GM18517 (cell line): ENCODE data around the gene ATP8A1.
"Not testable (repeated sequence)": the region's sequence is repeated elsewhere in the genome, so short reads cannot be mapped to it uniquely, and the experiment has no call there.

Source experiments
- ATAC-seq: cut with Tn5 transposase; IDR thresholded peaks from one replicate; pipeline ENCODE4 v1.9.1; 2021; ENCODE audit warnings: mild to moderate bottlenecking, moderate library complexity; ENCODE audit not compliant: unreplicated experiment

Gene ATP8A1

GRCh38 chr4:42652529-42653231 is 4.2 kb downstream of the ATP8A1 start:
- ATAC-seq = not testable (repeated sequence)

- no peak for ATAC-seq
Observed at GRCh38 chr4:42649870-42650269, 7.0 kb downstream of the ATP8A1 start.

GRCh38 chr4:42646999-42647541 is 9.8 kb downstream of the ATP8A1 start:
- no peak for ATAC-seq

DNA sequence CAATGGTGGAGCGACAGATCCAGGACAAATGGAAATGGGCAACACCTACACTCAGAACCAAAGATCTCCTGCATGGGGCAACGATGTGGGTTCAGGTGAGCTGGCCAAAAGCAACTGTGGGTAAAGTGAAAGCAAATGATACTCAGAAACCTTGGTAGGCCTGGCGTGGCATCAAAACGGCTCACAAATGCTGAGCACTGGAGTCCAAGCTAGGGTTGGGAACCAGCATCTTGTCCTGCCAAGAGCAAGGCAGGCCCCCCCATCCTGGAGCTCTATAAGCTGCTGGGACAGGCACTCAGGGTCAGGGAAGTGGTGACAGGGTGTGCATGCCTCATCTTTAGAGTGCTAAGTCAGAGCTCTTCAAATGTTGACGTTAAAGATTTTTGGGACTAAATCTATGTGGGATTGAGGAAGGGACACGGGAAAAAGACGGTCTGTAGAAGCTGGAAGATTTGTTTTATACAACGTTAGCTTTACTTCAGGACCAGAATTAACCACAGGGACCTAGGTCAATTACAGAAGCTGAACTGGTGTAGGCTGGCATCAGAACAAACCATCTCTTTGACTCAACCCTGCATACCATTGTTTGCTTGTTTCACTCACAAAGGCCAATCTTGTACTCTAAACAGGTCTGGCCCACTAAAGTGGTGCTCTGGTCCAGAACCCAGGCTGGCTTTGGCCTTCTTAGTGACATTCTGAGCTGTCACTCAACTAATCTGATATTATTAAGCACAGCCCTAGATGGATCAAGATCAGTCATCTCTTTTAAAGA is 10.7 kb downstream of the ATP8A1 start:
- no peak for ATAC-seq

DNA sequence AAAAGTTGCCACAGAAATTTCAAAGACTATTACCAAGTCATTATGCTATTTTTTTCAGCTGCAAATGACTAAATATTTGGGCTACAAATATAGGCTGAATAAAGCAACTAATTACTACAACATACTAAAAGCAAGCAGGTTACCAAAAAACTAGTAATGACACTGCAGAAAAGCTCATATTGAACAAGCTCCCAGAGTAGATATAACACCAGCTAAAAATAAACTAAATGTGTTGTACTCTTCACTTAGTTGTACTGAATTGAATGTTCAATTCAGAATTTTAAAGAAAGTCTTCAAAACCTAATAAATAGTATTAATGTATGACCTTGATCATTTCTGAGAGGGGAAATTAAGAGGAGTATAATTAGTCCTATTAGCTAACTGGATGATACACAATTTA is 12.0 kb downstream of the ATP8A1 start:
- ATAC-seq = no peak

DNA sequence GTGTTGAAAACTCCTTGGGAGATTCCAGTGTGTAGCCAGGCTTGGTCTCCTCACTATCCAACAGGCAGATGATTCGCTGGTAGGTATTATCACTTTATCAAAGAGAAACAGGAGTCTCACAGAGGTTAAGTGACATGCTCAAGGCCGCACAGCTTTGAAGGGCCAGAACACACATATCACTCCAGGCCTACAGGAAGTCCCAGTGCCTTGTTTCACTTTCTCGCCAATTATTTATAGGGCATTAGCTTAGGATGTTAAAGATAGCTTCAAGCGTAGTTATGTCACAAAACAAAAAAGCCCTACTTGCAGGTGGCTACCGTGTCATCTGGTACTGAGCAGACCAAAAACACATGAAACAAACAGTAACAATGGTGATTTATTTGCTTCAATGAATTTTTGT is 13.2 kb downstream of the ATP8A1 start:
- ATAC-seq = peak; percentile 69

- ATAC-seq = no peak
Observed at GRCh38 chr4:42642845-42643615, 13.9 kb downstream of the ATP8A1 start.

GRCh38 chr4:42642101-42642797 is 14.7 kb downstream of the ATP8A1 start:
- no peak for ATAC-seq

DNA sequence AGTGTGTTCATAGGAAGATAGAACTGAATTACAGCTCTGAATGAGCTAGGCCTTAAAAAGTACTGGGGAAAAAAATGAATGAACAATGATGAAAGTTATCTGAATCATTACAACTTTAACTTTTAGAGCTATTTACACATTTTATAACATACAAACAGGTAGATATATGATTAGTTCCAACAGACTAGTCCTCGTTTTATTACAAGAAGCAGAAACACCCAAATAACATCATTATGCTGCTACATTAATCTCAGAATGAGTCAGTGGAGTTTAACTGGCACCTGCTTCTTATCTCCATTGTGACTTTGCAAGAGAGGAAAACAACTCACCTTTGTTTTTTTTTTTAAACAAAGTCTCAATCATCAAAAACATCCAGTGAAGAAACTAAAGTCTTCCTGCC is 15.2 kb downstream of the ATP8A1 start:
- ATAC-seq = peak; percentile 19

DNA sequence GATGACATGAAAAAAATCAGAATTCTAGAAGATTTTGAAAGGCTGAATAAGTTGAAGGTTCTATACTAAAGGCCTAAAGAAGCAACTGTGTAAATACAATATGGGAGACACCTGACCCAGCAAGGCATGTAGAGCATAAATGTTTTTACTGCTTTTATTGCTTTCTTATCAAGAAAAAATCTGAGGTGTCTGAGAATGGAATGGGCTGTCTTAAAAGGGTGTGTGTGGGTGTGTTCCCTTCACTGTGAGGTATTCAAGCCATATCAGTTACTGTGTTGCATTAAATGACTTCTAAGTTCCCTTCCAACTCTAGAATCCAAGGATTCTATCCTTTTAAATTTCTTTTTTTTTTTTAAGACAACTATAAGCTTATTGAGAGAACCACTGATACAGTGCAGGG is 15.7 kb downstream of the ATP8A1 start:
- ATAC-seq = no peak

DNA sequence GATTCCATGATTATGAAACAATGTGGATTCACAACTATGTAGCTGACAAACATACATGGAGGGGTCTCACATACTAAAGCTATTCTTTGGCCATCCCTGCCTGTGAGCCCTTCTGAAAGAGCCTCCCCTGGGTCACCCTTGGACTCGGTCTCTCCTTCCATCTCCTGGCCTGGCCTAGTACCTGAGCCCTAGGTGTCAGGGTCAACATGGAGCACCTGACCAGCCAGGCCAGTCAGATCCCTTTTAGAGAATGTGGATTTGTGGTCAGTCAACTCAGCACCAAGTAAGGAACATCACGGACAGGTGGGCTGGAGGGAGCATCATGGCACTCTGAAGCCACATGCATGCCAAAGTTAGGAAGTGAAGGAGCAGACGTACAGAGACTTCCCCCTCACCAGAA is 16.3 kb downstream of the ATP8A1 start:
- no peak for ATAC-seq

DNA sequence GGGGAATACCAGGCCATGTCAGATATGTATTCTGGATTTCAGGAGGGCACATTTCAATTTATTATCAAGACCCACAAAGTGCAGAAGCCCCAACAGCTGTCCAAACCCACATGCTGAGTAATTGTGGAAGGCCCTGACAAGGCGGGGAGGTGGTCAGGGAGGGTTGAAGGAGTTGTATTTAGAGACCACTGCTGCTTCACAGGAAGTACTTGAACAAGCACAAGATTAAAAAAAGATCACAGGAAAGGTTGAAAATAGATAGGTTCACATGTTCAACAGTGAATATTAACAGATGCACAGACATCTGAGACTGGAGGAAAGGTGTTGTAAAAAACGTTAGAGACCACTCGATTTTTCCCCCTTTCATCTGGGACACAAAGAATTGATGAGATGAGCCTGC is 17.9 kb downstream of the ATP8A1 start:
- ATAC-seq = peak; percentile 61

- ATAC-seq = no peak
Observed at GRCh38 chr4:42638321-42638720, 18.6 kb downstream of the ATP8A1 start.

GRCh38 chr4:42637867-42638266 is 19.0 kb downstream of the ATP8A1 start:
- no peak for ATAC-seq

GRCh38 chr4:42637104-42637503 is 19.8 kb downstream of the ATP8A1 start:
- ATAC-seq = no peak

- no peak for ATAC-seq
Observed at GRCh38 chr4:42636645-42636949, 20.3 kb downstream of the ATP8A1 start.

- peak; percentile 69 for ATAC-seq
Observed at GRCh38 chr4:42633605-42634388, 23.1 kb downstream of the ATP8A1 start.

DNA sequence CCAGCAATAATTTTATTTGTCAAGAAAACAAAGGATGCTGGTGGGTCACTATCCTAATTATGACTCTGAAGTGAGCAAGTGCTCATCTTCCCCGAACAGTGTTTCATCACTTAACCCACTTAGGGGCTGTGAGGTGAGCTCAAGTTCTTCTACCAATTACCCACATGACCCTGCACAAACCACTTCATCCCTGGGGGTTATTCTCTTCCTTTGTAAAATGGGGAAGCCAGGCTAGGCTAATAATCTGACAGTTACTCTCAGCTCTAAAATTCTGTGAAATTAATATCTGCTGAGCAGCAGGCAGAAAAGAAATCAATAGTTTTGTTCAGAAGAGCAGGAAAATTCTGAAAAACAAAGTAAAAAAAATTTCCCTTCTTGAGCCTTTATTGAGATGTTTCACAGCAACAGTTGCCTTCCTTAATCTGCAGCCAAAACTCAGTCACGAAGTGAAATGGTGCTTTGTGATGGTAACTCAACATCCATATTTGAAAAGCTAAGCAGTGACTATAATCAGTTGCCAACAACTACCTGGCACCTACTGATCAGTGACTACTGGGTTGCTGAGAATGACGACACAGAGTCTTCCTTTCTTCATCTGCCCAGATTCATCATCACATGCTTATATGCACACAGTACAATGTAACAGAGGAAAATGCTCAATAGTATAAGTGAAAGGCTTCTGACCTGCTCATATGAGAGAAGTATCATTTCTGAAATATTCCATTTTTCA is 24.1 kb downstream of the ATP8A1 start:
- no peak for ATAC-seq

- ATAC-seq = no peak
Observed at GRCh38 chr4:42630908-42631307, 26.0 kb downstream of the ATP8A1 start.

DNA sequence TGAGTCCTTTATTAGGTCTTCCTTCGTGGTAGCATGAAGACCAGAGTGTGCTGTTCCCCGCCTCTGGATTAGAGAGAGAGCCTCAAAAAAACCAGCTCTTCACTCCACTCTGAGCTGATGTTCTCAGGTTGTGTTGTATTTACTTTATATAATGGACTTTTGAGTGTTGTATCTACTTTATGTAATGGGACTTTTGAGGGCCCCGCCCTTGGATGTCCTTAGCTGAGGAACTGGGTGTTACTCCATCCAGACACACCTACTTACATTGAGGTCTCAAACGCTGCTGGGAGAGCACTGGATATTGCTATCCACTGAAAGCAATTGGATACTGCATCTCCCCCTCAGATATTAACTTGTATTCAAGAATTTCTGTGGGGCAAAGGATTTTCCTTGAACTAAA is 28.2 kb downstream of the ATP8A1 start:
- no peak for ATAC-seq
